Testis (tissue), 3 donors: Measurements from ENCODE around the gene SLC38A3. TPM values are rescaled to one million over a fixed set of nuclear protein-coding genes. Genes with fewer than 3 reads are reported as not detected.

Experiments
- DNase-seq: peaks from one replicate; pipeline ENCODE4 v3.0.0-alpha.2; 2019
- H3K27ac ChIP-seq, 2 donors: fragments of 200-600 bp; sonication (generic); one replicate each; pipeline ENCODE4 v1.5.1; 2019
- H3K27me3 ChIP-seq: fragments of 200-600 bp; sonication (generic); one replicate; pipeline ENCODE4 v1.5.1; 2019
- H3K36me3 ChIP-seq: fragments of 200-600 bp; sonication (generic); one replicate; pipeline ENCODE4 v1.5.1; 2017; ENCODE audit warnings: low read depth; ENCODE audit errors: missing control alignments
- H3K4me1 ChIP-seq: fragments of 200-600 bp; sonication (generic); one replicate; pipeline ENCODE4 v1.5.1; 2019
- H3K4me3 ChIP-seq, 2 donors: fragments of 200-600 bp; sonication (generic); one replicate each; pipeline ENCODE4 v1.5.1; 2017 to 2019
- H3K9me3 ChIP-seq: fragments of 200-600 bp; sonication (generic); one replicate; pipeline ENCODE4 v1.5.1; 2017
- POLR2A ChIP-seq: fragments of 450-650 bp; IDR thresholded peaks from one replicate; pipeline ENCODE4 v1.6.1; 2017; ENCODE audit warnings: antibody characterized with exemption, mild to moderate bottlenecking, moderate library complexity
- WGBS, 2 donors: methylation state at CpG; one replicate each; pipeline ENCODE4 v1.1.5; 2018; 5-methylcytosine and 5-hydroxymethylcytosine counted together
- intact Hi-C: fragments of 100-400 bp; cut with DNase I; formaldehyde crosslinking; loops from one replicate; pipeline ENCODE4 v1.15.1; 2023; ENCODE audit warnings: low total_unique reads
- polyA plus RNA-seq: library from polyadenylated mRNA; stranded (reverse); fragments of 350-450 nt; fragmentation: Illumina TruSeq; extraction: RNeasy Lipid Tissue Mini Kit (QIAGEN cat#74804); gene quantifications from one replicate; pipeline ENCODE4 v1.2.3, GENCODE V29; 2014; ENCODE audit warnings: low read depth, low replicate concordance; ENCODE audit not compliant: insufficient read depth
- total RNA-seq, 2 donors: library from RNA; depleted of rRNA; stranded (reverse); fragments of >200 nt; gene quantifications; one replicate each; pipeline ENCODE4 v1.2.3, GENCODE V29; 2016
- TF ChIP-seq, protein P1 (sequence below), 3 experiments: fragments of 450-650 bp in 2 of 3; fragments of 200-600 bp in 1 of 3; sonication (generic) in 1 of 3; IDR thresholded peaks; one replicate each; pipeline ENCODE4 v1.5.1; 2016 to 2019; ENCODE audit warnings: antibody characterized with exemption in 3 of 3, mild to moderate bottlenecking in 2 of 3, moderate library complexity in 1 of 3

Gene SLC38A3
- total and polyA plus RNA-seq, 3 donors from 2014 or later, result 3.4 to 5.4 (median 4.3) TPM

DNA sequence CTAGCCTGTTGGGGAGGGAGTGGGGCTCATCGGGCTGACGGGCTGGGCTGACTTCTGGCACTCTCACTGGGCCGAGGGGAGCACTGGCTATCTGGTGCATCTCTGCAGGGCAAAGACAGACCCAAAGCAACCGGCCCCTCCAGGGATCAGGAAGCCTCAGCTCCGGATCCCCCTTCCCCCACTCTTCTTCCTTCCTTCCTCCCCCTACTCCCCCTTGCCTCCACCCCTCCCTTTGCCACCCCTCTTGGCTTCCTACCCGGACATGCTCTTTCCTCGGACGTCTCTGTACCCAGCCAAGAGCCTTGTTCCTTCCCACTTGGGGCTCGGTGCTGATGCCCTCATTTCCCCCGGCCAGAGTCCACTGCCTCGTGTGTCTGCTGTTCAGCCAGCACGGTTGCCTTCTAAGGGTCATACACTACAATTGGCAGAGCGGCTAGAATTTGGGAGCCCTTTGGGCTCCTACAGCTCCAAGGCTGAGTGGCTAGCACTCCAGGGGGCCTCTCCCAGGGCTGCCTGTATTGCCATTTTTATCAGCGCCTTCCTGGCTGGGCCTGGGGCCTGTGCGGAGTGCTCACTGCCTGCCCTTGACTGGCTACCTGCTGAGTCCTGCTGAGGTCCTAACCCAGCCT lies 39.0 kb upstream of the SLC38A3 start:
- Histone ChIP-seq H3K9me3 (no peaks in the 10 kb centered on the region), H3K36me3 (no peaks in the 10 kb centered on the region), H3K4me1 (peaks cover 30% of the 10 kb centered on the region), H3K27ac (no peak overlapping the region), H3K4me3 (no peak overlapping the region), H3K27me3 (no peaks in the 10 kb centered on the region)
- intact Hi-C loops, result no loop called here
- TF ChIP-seq, protein P1, sequence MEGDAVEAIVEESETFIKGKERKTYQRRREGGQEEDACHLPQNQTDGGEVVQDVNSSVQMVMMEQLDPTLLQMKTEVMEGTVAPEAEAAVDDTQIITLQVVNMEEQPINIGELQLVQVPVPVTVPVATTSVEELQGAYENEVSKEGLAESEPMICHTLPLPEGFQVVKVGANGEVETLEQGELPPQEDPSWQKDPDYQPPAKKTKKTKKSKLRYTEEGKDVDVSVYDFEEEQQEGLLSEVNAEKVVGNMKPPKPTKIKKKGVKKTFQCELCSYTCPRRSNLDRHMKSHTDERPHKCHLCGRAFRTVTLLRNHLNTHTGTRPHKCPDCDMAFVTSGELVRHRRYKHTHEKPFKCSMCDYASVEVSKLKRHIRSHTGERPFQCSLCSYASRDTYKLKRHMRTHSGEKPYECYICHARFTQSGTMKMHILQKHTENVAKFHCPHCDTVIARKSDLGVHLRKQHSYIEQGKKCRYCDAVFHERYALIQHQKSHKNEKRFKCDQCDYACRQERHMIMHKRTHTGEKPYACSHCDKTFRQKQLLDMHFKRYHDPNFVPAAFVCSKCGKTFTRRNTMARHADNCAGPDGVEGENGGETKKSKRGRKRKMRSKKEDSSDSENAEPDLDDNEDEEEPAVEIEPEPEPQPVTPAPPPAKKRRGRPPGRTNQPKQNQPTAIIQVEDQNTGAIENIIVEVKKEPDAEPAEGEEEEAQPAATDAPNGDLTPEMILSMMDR (IDR thresholded peaks at IDR 0.05), result no peak
- TF ChIP-seq POLR2A, result no peak
- DNase-seq, result no peak
- WGBS, 2 donors, result 57 to 66% methylated on average over 11 to 15 of the region's 15 CpGs

DNA sequence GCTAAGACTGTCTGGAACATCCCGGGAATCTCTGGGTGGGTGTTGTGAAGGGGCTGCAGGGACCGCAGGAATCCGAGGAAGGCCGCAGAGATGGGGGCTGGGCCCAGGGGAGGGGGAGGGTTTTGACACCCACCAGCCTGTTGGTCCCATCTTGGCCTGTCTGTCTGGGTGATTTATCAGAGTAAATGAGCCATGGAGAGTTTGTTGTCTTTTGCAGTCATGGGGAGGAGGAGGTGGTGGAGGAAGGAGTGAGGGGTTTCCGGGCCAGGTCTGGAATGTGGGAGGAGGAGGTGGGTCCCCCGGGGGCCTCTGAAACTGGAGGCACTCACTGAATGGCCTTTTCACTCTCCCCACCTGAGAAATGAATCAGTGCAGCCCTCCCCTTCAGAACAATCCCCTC lies 38.5 kb upstream of the SLC38A3 start:
- intact Hi-C loops, result no loop called here

DNA sequence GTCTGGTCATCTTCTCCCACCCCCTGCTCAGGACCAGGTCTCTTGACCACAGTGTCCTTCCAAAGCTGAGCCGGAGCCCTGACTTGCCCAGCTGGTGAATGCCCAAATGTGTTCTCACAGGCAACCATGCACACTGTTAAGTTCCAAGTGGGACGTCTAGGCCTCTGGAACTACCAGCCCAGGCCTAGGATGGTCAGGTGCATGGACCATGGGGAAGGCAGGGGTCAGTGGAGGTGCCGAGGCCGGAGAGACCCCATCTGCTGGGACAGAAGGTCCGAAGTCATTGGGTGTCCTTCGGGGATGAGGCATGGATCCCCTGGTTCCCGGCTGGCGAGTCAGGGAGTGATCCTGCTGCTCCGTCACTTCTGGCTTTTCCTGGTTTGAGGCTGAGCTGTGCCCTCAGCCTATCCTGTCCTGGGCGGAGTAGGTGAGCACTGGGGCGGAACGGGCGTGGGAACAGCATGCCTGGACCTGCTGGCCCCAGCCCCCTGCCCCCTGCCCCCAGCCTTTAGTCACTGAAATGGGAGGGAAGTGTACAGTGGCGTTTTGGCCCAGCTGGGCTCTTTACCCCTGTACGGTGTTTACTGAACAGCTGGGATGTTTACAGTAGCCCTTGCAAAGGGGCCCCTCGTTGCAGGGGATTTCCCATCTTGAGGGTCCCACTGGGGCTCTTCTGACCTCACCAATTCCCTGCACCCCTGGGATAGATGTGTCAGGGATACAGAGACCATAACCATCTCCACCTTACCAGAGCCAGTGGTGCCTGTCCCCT lies 37.8 kb upstream of the SLC38A3 start:
- H3K27me3 ChIP-seq, result no peaks in the 10 kb centered on the region
- TF ChIP-seq POLR2A, result no peak
- TF ChIP-seq, protein P1 (IDR thresholded peaks at IDR 0.05), result no peak
- peaks cover 25% of the 10 kb centered on the region for H3K4me1 ChIP-seq
- DNase-seq, result no peak
- WGBS, 2 donors, result 81 to 88% methylated on average over 13 to 16 of the region's 16 CpGs
- intact Hi-C loops, result no loop called here
- H3K4me3 ChIP-seq, result no peak overlapping the region
- no peaks in the 10 kb centered on the region for H3K36me3 ChIP-seq
- H3K9me3 ChIP-seq, result no peaks in the 10 kb centered on the region
- H3K27ac ChIP-seq, result no peak overlapping the region

More for the DNA sequence above, 38.5 kb upstream of the SLC38A3 start:
- no peak overlapping the region for H3K27ac ChIP-seq
- H3K4me3 ChIP-seq, result no peak overlapping the region
- H3K9me3 ChIP-seq, result no peaks in the 10 kb centered on the region
- peaks cover 25% of the 10 kb centered on the region for H3K4me1 ChIP-seq
- TF ChIP-seq, protein P1 (IDR thresholded peaks at IDR 0.05), result no peak
- no peak for TF ChIP-seq POLR2A
- 77 to 80% methylated on average over 6 of the region's 6 CpGs for WGBS, 2 donors
- H3K27me3 ChIP-seq, result no peaks in the 10 kb centered on the region
- DNase-seq, result no peak
- H3K36me3 ChIP-seq, result no peaks in the 10 kb centered on the region

DNA sequence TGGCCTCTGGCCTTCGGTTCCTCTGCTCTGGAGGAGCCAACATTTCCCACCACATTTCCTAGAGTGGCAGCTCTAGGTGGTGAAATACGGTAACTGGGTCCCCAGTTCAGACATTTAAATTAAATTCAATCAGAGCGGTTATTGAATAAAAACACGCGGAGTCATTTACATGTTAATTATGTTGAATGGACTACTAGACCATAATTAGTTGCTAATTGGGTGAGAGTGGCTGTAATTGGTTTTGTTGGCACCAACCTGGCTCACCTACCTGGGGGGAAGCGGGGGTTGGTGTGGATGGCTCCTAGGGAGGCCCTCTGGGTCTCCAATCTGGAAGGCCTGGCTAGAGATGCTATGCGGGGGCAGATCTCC lies 37.2 kb upstream of the SLC38A3 start:
- DNase-seq, result no peak
- no peaks in the 10 kb centered on the region for H3K27me3 ChIP-seq
- H3K27ac ChIP-seq, result no peak overlapping the region
- H3K4me1 ChIP-seq, result peaks cover 25% of the 10 kb centered on the region
- H3K9me3 ChIP-seq, result no peaks in the 10 kb centered on the region
- no peak overlapping the region for H3K4me3 ChIP-seq
- TF ChIP-seq POLR2A, result no peak
- TF ChIP-seq, protein P1 (IDR thresholded peaks at IDR 0.05), result no peak
- intact Hi-C loops, result no loop called here
- WGBS, 2 donors, result 92% methylated on average over 7 of the region's 7 CpGs
- H3K36me3 ChIP-seq, result no peaks in the 10 kb centered on the region
